HT1080 (cell line): ENCODE data around the gene DIAPH1. TPM values are rescaled to one million over a fixed set of nuclear protein-coding genes. Genes with fewer than 3 reads are reported as not detected.
"Not testable (repeated sequence)": the region's sequence is repeated elsewhere in the genome, so short reads cannot be mapped to it uniquely, and the experiment has no call there.

ENCODE experiments used
- DNase-seq: peaks from one replicate; pipeline ENCODE4 v3.0.0-alpha.2; 2015; ENCODE audit warnings: low read depth
- total RNA-seq: library from RNA; depleted of rRNA; stranded (reverse); fragments of >200 nt; shearing (Covaris generic); gene quantifications from 2 replicates; pipeline ENCODE4 v1.2.3, GENCODE V29; 2014

Gene DIAPH1
- total RNA-seq, 1 experiment from 2014 or later: 60.8 TPM

DNA sequence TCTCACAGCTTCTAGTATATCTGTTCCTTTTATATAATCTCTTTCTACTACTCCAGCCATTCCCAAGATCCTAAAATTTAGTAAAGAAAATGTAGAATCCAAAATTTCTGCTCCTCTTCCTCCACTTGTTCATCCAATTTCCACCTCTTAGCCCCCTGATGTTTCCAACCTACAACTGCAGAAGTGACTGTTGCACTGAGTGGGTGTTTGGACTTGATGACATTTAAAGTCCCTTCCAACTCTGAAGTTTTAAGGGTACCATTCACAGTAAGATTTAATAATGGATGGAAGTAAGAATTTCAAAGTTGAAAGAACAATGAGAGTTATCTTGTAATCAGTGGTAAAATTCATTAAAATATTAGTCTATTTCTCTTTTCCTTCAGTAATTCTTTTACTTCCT is 5.5 kb downstream of the DIAPH1 start:
- DNase-seq: no peak

DNA sequence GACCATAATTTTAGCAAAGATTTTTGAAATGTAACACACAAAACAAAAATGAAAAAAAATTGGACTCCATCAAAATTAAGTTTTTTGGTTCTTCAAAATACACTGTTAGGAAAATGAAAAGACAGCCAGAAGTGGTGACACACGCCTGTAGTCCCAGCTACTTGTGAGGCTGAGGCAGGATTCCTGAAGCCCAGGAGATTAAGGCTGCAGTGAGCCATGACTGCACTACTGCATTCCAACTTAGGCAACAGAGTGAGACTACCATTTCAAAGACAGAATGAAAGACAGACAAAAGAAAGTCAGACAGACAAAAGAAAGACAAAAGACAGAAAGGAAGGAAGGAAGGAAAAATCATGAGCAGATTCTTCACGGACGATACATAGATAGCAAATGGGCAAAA is 7.5 kb downstream of the DIAPH1 start:
- no peak for DNase-seq

DNA sequence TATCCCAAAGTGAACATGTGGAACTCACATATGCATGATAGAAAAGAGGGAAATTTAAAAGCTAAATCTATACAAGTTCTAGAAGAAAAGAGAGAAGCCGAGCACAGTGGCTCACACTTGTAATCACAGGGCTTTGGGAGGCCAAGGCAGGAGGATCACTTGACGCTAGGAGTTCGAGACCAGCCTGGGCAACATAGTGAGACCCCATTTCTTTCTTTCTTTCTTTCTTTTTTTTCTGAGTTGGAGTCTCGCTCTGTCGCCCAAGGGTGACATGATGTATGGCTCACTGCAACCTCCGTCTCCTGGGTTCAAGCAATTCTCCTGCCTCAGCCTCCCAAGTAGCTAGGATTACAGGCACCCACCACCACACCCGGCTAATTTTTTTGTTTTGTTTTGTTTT is 8.9 kb downstream of the DIAPH1 start:
- not testable (repeated sequence) for DNase-seq

DNA sequence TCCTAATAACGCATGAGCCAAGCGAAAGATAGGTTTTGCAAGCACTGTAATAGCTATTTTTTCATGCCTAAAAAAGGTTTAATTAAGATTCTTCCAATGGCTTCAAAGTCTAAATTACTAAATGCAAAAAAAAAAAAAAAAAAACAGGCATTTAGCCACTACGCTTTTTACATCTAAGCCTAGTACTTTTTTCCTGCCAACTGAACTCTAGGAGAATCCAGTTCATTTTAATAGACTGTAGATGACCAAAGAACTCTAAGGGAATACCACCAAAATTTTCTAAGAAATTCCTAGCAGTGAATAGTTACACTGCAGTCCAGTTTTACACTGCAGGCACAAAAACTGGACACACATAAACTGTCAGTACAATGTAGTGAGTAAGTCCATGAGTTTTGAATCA is 9.8 kb downstream of the DIAPH1 start:
- DNase-seq: no peak

DNA sequence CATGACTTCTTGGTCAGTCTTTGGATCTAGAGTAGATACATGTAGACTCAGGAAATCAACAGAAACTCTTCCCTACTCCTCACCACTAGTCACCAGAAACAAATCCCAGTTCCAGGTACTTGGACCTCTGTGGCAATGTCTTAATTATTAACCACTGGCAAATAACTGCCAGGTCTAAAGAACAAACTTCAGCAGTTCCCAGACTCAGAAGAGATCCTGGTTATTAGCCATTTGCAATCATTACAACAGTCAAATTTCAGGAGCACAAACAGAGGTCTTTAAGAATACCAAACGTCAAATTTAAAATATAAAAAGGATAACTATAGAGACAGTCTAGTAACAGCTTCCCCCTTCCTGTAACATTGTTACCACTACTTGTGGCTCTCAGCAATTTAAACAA is 10.2 kb downstream of the DIAPH1 start:
- no peak for DNase-seq

DNA sequence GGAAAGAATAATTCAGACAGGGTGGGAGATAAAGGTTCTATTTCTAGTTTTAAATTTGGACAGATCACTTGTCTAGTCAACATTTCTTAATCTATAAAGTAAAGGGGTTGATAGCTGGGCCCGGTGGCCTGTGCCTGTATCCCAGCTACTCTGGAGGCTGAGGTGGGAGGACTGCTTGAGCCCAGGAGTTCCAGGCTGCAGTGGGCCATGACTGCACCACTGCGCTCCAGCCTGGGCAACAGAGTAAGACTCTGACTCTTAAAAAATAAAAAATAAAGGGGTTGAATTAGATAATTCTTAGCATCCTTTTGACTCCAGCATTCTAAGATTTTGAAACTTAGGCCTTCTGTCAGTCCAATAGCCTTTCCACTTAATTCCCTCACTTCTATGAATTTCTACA is 10.8 kb downstream of the DIAPH1 start:
- DNase-seq: no peak

DNA sequence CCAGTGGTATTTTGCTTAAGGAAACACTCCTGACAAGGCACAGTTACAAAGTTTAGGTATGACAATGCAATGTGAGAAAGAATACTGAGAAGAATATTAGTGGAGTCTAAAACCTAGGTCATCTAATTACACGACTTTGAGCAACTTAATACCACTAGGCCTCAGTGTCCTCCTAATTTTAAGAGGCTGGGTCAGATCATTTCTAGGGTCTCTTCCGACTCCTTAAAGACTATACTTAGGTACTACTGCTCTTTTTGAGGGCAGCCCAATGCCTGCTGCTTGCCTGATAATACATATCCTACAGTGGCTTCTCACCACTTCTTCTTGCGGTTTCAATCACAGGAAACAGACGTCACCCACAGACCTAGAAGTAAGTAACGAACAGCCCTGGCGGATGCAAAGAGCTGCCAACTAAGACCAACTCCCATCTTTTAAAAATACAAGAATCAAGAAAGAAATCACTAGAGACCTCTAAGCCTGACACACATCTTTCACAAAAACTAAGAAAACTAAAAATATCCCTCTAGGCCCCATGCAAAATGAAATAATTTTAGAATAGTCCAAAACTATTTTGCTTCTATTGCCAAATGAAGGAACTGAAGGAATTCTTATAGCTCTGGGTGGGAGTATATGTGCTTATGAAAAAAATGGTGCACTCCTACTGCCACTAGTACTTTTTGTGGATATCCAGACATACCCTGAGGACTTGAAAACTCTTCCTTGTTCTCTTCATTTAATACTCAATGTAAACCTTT is 13.1 kb downstream of the DIAPH1 start:
- DNase-seq: peak; percentile 93

DNA sequence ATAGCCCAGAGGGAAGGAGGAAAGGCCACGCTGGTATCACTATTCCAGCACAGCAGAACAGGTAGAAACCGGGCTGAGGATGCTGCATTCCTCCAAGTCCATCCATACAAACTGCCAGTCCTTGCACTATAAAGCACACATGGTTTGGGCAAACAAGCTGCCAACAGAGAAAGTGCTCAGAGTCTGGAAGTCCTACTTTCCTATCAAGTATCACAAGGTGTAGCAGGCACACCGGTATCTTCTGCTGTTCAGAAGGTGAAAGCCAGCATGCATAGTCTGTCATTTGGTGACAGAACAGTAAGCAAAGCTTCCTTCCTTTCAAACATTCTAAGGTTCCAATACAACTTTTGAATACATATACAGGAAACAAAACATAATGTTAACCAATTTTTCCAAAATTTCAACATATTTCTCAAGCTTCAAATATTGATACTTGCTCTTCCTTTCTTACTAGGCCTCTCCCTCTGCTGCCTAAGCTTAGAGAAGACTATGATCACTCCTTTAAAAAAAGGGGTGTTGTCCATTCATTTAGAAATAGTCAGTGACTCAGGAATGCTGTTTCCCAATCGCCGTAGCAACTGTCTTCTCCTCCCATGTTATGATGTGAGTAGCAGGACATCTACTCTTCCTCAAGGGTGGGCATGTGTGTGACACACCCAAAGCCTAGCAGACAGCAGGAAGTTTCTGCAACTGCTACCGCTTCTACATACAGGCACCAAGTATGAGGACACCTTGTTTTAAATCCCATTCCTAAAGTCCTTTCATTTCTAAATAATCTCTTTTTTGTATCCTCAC is 14.7 kb downstream of the DIAPH1 start:
- peak; percentile 97 for DNase-seq

DNA sequence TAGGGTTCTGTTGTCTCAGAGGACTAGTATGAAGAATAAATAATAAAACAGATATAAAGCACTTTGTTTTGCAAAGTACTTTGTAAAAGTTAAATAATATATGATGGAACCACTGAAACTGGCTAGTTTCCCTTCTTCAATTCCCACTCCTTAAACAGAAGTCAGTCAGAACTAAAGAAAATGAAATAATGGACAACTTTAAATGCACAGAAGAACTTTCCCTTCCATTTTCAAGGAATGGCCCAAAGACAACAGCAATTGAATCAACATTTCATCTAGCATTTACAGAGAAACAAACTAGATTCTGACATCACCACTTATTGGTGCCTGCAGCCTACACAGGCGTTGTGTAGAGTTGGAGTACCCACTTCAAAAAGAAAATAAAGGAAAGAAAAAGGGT is 16.2 kb downstream of the DIAPH1 start:
- no peak for DNase-seq

DNA sequence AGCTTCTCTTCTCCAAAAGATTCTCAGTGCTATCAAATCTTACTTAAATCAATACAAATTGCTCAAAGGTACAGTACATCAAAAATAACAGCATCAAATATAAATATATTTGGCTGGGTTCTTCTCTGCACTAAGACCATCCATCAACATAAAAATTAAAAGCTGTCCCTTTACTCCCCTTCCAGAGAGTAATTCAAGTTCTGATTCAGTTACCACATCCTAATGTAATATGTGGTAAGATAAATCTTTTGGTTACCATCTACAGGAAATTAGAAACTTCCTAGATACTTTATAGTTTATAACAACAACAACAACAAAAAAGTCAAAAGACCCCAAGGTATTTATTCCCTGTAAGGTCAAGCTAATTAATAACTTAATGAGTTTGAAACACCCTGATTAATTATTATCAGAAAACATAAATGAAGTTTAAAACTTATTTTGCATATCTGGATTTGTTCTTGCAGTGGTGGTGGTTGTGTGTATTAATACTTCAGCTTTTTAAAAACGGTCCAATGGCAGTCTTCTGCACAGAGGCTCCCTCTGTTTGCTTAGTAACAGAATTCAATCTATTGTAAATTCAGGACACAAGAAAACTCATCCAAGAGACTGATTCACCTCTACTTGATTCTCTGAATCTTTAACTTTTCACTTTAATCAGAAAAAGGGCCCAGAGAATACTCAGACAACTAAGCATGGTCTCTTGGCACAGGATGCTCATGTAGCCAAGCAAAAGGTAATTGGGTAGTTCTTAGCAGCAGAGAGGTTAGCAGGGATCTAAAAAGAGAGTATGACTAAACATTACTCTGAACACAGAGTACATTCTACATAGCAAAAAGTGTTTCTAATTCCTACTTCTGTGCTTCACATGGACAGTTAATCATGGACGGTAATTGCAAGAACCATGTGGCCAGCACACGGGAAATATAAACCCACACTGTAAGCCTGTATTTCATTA is 20.1 kb downstream of the DIAPH1 start:
- peak; percentile 48 for DNase-seq

DNA sequence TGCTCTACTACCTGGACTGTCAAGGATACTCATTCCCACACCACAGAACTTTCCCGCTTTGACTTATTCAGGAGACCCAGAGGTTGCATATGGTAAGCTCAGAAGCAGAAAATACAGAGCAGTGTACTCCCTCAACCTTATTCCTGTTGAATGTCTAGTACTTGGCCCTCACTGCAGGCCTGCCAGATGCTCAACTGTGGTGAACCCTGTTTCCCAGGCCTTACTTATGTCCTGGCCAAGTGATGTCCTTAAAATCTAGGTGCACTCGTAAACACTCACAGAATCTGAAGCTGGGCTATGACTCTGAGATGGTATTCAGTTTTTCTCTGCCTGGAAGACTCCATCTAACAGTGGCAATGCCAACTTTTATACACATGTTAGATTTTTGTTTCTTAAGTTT is 21.0 kb downstream of the DIAPH1 start:
- no peak for DNase-seq

DNA sequence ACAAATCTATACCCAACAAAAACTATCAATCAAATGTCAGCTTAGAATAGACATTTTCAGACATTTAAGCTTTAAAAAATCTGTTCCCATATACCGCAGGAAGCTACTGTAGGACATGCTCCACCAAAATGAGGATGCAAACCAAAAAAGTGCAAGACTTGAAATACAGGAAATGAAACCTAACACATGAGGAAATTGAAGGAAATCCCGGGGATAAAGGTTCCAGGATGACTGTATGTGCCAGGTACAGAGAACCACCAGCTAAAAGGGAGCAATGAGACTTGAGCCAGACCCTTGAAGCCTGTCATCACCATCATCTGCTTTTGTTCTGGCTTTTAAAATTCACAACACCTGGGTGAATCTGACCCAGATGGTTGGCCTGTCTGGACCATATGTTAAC is 21.4 kb downstream of the DIAPH1 start:
- DNase-seq: peak; percentile 34

DNA sequence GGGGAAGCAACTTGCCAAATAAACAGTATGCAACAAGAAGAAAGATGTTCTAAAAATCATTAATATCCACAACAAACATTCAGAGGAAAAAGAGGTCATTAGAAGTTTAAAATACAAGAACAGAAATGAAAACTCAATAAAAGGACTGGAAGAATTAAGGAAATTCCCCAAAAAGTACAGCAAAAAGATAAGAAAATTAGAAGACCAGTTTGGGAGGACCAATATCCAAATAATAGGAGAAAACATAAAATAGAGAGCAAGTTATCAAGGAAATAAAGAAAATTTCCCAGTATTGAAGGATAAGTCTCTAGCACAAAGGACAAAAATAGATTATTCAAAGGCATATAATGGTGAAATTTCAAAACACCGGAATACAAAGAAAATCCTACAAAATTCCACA is 21.9 kb downstream of the DIAPH1 start:
- DNase-seq: no peak

DNA sequence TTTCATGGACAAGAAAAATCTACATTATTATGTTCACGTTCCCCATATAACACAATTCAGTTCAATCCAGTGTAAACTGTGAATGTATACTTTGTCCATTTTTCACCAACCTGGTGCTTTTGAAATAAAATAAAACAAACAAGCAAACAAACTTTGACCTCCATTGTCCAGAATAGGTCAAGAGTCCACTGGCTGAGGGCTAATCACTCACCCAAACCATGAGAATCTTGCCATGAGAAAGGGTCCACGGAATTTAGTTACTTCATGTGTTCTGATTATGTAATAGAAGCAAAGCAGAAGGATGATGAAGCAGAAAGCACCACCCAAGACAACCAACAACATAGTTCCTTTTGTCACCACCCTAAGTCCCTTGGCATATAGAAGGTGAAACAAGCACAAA is 28.7 kb downstream of the DIAPH1 start:
- DNase-seq: no peak

DNA sequence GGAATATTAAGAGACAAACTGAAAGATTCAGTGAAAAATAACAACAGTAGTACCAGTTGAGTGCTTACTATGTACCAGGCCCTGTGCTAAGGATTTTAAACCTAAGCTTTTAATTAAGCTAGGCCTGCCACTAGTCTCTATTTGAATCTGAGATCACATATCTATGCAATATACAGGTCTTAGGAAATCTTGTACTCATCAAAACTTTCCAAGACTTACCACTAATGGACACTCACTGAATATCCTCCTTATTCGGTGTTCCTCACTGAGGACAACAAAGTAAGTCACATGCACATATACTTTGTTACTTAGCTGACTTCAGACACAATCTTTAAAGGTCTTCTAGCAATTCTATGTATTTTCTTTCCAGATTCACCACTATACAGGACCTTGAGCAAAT is 32.6 kb downstream of the DIAPH1 start:
- DNase-seq: no peak

DNA sequence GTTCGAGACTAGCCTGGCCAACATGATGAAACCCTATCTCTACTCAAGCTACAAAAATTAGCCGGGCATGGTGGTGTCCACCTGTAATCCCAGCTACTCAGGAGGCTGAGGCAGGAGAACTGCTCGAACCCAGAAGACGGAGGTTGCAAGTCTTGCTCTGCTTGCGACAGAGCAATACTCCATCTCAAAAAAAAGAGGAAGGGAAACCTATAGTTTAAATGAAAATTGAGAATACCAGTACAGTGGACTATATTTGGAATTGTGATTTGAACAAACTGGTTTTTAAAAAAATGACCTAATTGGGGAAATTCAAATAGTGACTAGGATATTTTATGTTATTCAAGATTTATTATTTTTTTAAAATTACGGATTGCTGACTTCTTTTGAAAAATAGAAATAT is 33.2 kb downstream of the DIAPH1 start:
- DNase-seq: no peak

DNA sequence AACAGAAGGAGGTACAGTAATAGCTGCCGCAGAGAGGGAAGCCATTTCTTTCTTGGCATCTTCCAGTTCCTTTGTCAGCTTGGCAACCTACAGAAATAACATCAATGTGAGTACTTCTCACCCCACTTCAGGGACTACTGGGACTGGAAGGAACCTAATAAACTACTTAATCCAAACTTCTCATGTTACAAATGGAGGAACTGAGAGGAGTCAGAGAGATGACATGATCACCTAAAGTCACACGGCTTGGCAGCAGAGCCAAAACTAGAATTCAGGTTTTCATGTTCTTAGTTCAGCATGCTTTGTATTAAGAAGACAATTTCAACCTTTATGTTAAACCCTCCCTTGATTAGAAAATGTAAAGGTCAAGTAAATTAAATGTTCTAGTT is 44.7 kb downstream of the DIAPH1 start:
- no peak for DNase-seq

DNA sequence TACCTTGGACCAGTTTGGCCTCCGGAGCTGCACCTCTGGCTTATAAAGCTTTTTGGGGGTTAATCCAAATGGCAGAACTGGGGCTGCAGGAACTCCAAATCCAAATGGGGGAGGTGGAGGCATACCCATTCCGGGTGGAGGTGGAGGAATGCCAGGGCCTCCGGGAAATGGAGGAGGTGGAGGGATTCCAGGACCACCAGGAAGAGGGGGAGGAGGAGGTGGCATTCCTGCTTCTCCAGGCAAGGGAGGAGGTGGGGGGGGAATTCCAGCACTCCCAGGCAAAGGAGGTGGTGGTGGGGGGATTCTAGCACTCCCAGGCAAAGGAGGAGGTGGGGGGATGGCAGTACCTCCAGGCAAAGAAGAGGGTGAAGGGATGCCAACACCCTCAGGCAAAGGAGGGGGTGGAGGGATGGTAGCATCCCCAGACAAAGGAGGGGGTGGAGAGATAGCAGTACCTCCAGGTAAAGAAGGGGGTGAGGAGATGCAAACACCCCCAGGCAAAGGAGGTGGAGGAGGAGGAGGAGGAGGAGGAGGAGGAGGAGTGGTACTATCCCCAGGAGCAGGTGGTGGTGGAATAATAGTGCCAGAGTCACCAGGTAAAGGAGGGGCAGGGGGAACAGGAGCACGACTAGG is 45.2 kb downstream of the DIAPH1 start:
- no peak for DNase-seq

DNA sequence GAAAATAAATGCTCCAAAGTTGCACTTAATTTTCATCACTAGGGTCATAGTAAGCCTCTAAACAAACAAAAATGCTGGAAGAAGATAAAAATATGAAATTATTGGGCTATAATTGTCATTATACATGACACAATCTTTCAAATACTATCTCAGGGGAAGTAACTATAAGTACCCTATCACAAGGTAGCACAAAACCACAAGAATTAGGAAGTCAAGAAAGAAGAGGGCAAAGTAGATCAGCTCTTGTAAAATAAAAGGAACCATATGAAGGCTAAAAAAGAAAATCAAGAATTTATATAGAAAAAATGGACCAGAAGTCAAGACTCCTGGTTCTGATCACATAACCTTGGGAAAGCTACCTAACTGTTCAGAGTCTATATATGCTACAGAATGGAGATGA is 48.1 kb downstream of the DIAPH1 start:
- DNase-seq: no peak

DNA sequence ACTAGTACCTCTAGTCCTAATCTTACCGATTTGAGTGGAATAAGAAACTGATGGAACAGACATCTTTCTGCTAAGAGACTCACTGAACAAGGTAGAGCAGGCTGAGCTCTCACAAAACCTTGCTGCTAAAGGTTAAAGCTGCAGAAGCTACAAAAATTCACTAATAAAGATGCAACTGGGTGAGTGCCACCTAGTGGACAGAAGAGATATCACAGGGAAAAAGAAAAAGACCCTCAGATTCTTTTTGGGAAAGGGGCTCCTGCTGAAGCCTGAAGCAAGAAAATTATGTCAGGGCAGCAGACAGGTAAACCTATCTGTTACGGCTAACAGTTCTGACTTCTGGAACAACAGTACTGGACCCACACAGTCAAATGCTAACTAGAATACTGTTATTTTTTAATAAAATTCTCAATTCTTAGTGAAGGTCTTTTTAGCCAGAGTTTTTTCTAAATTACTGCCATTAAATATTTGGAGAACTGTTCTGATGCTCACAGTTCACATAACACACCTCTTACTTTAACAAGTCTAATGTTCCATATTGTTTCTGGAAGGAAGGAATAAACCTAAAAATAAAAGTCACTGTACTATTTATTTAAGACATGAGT is 51.2 kb downstream of the DIAPH1 start:
- no peak for DNase-seq
